ENCODE results near the gene TSPY2.
"Not testable (repeated sequence)": the region's sequence is repeated elsewhere in the genome, so short reads cannot be mapped to it uniquely, and the experiment has no call there.

TSPY2 gene, protein sequence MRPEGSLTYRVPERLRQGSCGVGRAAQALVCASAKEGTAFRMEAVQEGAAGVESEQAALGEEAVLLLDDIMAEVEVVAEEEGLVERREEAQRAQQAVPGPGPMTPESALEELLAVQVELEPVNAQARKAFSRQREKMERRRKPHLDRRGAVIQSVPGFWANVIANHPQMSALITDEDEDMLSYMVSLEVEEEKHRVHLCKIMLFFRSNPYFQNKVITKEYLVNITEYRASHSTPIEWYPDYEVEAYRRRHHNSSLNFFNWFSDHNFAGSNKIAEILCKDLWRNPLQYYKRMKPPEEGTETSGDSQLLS

DNA sequence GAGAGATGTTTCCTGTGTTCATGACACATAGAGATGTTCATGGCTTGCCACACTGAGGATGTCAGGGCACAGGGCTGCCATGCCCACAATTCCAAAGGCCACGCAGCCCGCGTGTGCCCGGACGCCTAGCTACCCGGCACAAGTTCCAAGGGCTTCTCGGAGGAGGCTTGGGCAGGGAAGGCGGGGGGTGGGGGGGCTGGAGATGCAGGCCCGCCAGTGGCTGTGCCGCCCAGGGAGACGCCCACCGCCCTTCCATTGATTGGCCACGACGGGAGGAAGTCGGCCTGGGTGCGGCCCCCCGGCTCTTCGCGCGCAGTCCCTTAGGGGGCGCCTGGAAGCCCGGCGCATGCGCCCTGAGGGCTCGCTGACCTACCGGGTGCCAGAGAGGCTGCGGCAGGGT lies at the start of gene TSPY2:
Gene TSPY2 (plus strand): TSS at position 301 of the 400 bp plus-strand sequence. CDS start 46 bp downstream, at position 347.
- in situ Hi-C loops (cut with HindIII; ENCODE audit: low pct_unique_long_range_greater_than_20kb, low sequenced_read_pairs); DNase-seq (ENCODE audit: low read depth in 1 of 2, low spot score in 1 of 2): not testable (repeated sequence)

DNA sequence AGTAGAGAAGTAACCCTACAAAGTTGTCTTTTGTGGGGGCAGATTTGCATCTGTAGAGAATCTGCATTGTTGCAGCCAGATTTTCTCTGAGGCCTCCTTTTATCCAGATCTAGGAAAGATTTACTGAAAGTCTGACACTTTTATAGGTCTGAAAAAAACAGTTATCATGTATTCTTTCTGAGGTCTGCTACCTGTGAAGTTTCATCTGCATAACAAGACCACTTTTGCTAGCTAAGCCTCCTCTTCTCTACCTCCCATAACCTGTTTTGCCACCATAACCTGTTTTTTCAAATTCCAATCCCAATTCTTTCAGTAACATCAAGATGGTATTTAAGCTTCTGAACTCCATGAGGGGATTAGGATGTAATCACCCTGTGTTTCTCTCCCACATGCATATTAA lies 36.5 kb upstream of the TSPY2 start:
- in situ Hi-C loops (cut with HindIII; ENCODE audit: low pct_unique_long_range_greater_than_20kb, low sequenced_read_pairs); DNase-seq (ENCODE audit: low read depth in 1 of 2, low spot score in 1 of 2): not testable (repeated sequence)

DNA sequence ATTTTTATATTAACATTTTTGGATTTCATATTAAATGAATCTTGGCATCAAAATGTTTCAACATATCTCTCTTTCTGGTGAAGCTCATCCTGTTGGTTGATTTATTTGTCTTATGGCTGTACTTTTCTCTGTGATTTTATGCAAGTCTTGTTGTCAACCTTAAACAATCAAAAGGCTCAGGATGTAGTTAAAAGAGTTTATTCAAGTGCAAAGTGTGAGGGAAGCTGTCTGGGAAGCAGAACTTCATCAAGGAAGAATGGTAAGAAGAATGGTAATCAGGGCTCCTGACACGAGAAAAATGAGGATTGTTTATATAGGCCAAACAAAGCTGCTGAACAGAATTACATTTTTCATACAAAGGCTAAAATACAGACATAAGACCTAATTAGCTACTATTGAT lies 29.0 kb upstream of the TSPY2 start:
- DNase-seq (ENCODE audit: low read depth in 1 of 2, low spot score in 1 of 2); in situ Hi-C loops (cut with HindIII; ENCODE audit: low pct_unique_long_range_greater_than_20kb, low sequenced_read_pairs): not testable (repeated sequence)

DNA sequence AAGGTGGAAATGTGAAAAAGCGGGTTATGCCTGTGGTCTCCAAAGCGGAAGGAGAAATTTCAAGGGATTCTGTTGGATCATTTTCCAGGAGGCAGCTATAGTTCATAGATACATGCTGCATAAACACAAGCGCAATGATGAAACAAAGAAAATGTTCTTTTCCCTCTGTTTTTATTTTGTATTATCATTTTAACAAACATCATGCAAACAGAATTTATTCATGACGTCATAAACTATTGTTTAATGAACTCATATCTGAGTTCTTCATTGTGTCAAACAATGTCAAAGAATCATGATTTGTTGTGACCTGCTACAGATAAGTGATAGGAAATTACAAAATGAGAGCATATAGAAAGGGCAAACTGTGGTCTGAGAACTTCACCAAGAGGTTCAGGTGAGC lies 23.8 kb downstream of the TSPY2 start:
- DNase-seq (ENCODE audit: low read depth in 1 of 2, low spot score in 1 of 2); in situ Hi-C loops (cut with HindIII; ENCODE audit: low pct_unique_long_range_greater_than_20kb, low sequenced_read_pairs): not testable (repeated sequence)
